ENCODE results near the gene KCNN1. TPM values are rescaled to one million over a fixed set of nuclear protein-coding genes. Genes with fewer than 3 reads are reported as not detected.

The KCNN1 gene
- total and polyA plus RNA-seq, 2 experiments from 2014 or later: 2.2 to 29.8 TPM

DNA sequence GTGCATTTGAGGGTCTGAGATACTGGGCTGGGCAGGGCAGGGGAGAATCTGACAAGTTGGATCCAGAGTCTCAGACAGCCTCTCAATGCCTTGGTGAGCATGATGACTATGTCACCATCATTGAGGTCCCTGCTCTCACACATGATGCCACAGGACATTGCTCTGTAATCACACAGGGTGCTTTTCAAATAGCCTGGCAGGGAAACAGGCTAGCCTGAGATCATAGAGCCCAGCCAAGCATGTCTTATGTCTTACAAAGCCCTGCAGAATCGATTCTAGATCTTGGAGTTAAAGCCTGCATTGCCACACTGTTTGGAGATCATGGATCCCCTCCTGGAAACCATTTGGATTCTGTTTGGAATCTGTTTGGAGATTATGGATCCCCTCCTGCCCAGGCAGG lies 5.3 kb downstream of the KCNN1 start:
- no peaks in the 10 kb centered on the region for H4K20me1 ChIP-seq (replicated peaks; ENCODE audit: insufficient read depth)
- no peak for DNase-seq (ENCODE audit: low spot score)
- TF ChIP-seq, protein P1, sequence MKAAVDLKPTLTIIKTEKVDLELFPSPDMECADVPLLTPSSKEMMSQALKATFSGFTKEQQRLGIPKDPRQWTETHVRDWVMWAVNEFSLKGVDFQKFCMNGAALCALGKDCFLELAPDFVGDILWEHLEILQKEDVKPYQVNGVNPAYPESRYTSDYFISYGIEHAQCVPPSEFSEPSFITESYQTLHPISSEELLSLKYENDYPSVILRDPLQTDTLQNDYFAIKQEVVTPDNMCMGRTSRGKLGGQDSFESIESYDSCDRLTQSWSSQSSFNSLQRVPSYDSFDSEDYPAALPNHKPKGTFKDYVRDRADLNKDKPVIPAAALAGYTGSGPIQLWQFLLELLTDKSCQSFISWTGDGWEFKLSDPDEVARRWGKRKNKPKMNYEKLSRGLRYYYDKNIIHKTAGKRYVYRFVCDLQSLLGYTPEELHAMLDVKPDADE (IDR thresholded peaks at IDR 0.05): no peak
- no peak for TF ChIP-seq ZNF114 (CRISPR knock-in tag; IDR thresholded peaks at IDR 0.05)
- TF ChIP-seq, protein P2, sequence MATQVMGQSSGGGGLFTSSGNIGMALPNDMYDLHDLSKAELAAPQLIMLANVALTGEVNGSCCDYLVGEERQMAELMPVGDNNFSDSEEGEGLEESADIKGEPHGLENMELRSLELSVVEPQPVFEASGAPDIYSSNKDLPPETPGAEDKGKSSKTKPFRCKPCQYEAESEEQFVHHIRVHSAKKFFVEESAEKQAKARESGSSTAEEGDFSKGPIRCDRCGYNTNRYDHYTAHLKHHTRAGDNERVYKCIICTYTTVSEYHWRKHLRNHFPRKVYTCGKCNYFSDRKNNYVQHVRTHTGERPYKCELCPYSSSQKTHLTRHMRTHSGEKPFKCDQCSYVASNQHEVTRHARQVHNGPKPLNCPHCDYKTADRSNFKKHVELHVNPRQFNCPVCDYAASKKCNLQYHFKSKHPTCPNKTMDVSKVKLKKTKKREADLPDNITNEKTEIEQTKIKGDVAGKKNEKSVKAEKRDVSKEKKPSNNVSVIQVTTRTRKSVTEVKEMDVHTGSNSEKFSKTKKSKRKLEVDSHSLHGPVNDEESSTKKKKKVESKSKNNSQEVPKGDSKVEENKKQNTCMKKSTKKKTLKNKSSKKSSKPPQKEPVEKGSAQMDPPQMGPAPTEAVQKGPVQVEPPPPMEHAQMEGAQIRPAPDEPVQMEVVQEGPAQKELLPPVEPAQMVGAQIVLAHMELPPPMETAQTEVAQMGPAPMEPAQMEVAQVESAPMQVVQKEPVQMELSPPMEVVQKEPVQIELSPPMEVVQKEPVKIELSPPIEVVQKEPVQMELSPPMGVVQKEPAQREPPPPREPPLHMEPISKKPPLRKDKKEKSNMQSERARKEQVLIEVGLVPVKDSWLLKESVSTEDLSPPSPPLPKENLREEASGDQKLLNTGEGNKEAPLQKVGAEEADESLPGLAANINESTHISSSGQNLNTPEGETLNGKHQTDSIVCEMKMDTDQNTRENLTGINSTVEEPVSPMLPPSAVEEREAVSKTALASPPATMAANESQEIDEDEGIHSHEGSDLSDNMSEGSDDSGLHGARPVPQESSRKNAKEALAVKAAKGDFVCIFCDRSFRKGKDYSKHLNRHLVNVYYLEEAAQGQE (IDR thresholded peaks at IDR 0.05; ENCODE audit: unreplicated experiment): no peak
- no peak for TF ChIP-seq POLR2AphosphoS5 (IDR thresholded peaks at IDR 0.05; ENCODE audit: low read depth)
- no peak for TF ChIP-seq STAT1 (IDR thresholded peaks at IDR 0.05; ENCODE audit: unreplicated experiment)
- no peak for TF ChIP-seq EZH2phosphoT487 (IDR thresholded peaks at IDR 0.05; ENCODE audit: unreplicated experiment)
- no peak for TF ChIP-seq EZH2 (IDR thresholded peaks at IDR 0.05; ENCODE audit: low read depth, unreplicated experiment)
- TF ChIP-seq, protein P3, sequence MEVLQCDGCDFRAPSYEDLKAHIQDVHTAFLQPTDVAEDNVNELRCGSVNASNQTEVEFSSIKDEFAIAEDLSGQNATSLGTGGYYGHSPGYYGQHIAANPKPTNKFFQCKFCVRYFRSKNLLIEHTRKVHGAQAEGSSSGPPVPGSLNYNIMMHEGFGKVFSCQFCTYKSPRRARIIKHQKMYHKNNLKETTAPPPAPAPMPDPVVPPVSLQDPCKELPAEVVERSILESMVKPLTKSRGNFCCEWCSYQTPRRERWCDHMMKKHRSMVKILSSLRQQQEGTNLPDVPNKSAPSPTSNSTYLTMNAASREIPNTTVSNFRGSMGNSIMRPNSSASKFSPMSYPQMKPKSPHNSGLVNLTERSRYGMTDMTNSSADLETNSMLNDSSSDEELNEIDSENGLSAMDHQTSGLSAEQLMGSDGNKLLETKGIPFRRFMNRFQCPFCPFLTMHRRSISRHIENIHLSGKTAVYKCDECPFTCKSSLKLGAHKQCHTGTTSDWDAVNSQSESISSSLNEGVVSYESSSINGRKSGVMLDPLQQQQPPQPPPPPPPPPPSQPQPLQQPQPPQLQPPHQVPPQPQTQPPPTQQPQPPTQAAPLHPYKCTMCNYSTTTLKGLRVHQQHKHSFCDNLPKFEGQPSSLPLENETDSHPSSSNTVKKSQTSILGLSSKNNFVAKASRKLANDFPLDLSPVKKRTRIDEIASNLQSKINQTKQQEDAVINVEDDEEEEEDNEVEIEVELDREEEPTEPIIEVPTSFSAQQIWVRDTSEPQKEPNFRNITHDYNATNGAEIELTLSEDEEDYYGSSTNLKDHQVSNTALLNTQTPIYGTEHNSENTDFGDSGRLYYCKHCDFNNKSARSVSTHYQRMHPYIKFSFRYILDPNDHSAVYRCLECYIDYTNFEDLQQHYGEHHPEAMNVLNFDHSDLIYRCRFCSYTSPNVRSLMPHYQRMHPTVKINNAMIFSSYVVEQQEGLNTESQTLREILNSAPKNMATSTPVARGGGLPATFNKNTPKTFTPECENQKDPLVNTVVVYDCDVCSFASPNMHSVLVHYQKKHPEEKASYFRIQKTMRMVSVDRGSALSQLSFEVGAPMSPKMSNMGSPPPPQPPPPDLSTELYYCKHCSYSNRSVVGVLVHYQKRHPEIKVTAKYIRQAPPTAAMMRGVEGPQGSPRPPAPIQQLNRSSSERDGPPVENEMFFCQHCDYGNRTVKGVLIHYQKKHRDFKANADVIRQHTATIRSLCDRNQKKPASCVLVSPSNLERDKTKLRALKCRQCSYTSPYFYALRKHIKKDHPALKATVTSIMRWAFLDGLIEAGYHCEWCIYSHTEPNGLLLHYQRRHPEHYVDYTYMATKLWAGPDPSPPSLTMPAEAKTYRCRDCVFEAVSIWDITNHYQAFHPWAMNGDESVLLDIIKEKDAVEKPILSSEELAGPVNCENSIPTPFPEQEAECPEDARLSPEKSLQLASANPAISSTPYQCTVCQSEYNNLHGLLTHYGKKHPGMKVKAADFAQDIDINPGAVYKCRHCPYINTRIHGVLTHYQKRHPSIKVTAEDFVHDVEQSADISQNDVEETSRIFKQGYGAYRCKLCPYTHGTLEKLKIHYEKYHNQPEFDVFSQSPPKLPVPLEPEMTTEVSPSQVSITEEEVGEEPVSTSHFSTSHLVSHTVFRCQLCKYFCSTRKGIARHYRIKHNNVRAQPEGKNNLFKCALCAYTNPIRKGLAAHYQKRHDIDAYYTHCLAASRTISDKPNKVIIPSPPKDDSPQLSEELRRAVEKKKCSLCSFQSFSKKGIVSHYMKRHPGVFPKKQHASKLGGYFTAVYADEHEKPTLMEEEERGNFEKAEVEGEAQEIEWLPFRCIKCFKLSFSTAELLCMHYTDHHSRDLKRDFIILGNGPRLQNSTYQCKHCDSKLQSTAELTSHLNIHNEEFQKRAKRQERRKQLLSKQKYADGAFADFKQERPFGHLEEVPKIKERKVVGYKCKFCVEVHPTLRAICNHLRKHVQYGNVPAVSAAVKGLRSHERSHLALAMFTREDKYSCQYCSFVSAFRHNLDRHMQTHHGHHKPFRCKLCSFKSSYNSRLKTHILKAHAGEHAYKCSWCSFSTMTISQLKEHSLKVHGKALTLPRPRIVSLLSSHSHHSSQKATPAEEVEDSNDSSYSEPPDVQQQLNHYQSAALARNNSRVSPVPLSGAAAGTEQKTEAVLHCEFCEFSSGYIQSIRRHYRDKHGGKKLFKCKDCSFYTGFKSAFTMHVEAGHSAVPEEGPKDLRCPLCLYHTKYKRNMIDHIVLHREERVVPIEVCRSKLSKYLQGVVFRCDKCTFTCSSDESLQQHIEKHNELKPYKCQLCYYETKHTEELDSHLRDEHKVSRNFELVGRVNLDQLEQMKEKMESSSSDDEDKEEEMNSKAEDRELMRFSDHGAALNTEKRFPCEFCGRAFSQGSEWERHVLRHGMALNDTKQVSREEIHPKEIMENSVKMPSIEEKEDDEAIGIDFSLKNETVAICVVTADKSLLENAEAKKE (CRISPR knock-in tag; IDR thresholded peaks at IDR 0.05): no peak
- no peak for TF ChIP-seq JUNB (IDR thresholded peaks at IDR 0.05; ENCODE audit: unreplicated experiment)
- TF ChIP-seq CREB1 (CRISPR knock-in tag; IDR thresholded peaks at IDR 0.05; ENCODE audit: low read depth): no peak
- no peak for TF ChIP-seq ZNF331 (CRISPR knock-in tag; IDR thresholded peaks at IDR 0.05; ENCODE audit: low read depth)
- TF ChIP-seq, protein P4, sequence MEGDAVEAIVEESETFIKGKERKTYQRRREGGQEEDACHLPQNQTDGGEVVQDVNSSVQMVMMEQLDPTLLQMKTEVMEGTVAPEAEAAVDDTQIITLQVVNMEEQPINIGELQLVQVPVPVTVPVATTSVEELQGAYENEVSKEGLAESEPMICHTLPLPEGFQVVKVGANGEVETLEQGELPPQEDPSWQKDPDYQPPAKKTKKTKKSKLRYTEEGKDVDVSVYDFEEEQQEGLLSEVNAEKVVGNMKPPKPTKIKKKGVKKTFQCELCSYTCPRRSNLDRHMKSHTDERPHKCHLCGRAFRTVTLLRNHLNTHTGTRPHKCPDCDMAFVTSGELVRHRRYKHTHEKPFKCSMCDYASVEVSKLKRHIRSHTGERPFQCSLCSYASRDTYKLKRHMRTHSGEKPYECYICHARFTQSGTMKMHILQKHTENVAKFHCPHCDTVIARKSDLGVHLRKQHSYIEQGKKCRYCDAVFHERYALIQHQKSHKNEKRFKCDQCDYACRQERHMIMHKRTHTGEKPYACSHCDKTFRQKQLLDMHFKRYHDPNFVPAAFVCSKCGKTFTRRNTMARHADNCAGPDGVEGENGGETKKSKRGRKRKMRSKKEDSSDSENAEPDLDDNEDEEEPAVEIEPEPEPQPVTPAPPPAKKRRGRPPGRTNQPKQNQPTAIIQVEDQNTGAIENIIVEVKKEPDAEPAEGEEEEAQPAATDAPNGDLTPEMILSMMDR (conservative IDR thresholded peaks at IDR 0.05; ENCODE audit: low read depth in 2 of 2): no peak
- TF ChIP-seq NANOG (IDR thresholded peaks at IDR 0.05; ENCODE audit: borderline replicate concordance): no peak
- no peaks in the 10 kb centered on the region for H3K4me1 ChIP-seq (ENCODE audit: insufficient read depth)
- no peak overlapping the region for H3K27ac ChIP-seq (ENCODE audit: low read depth)
- peaks cover 5% of the 10 kb centered on the region; the same call in 2 of the 3 replicates for H3K4me1 Mint-ChIP-seq
- no peak for ATAC-seq
- H3K9me3 Mint-ChIP-seq: no peaks in the 10 kb centered on the region; the same call in 2 of the 3 replicates
- H3K4me3 ChIP-seq: no peak overlapping the region
- H3K36me3 Mint-ChIP-seq (ENCODE audit: low read depth): peaks cover 2% of the 10 kb centered on the region; the same call in 2 of the 3 replicates
- no peaks in the 10 kb centered on the region for H3K79me2 ChIP-seq (replicated peaks; ENCODE audit: insufficient read depth)
- no peaks in the 10 kb centered on the region for H3K36me3 ChIP-seq (ENCODE audit: insufficient read depth)
- H3K27me3 ChIP-seq (ENCODE audit: insufficient read depth): peaks cover 6% of the 10 kb centered on the region; the same call in 1 of the 2 replicates
- no peak overlapping the region for H3K4me2 ChIP-seq
- no peak overlapping the region for H3K4me3 Mint-ChIP-seq
- H2AFZ ChIP-seq: no peak overlapping the region
- H3F3A ChIP-seq (replicated peaks; ENCODE audit: low read depth): no peaks in the 10 kb centered on the region
- H3K27me3 Mint-ChIP-seq (ENCODE audit: insufficient read depth, low read depth, poor library complexity): peaks cover 8% of the 10 kb centered on the region
- H3K27ac Mint-ChIP-seq: no peak overlapping the region
- H3K9me2 ChIP-seq (ENCODE audit: insufficient read depth): no peaks in the 10 kb centered on the region
